IMR-90 (cell line): ENCODE results near the gene USP10. TPM values are rescaled to one million over a fixed set of nuclear protein-coding genes. Genes with fewer than 3 reads are reported as not detected.
"Not testable (repeated sequence)": the region's sequence is repeated elsewhere in the genome, so short reads cannot be mapped to it uniquely, and the experiment has no call there.

ENCODE experiments used
- ATAC-seq: fragments of 200-7000 bp; cut with Tn5 transposase; 2 replicates; pipeline ENCODE4 v1.9.1; 2020; ENCODE audit warnings: low read depth, mild to moderate bottlenecking, moderate library complexity
- BruUV-seq: library from RNA; stranded (reverse); fragments of 400-500 nt; replicated peaks from 2 replicates; lab custom pipeline; 2021; lab: Mats Ljungman, UMichigan
- CTCF ChIA-PET: fragments of 300-600 bp; formaldehyde crosslinking; extraction: SDS; loops from one replicate; lab custom pipeline; 2021; ENCODE audit warnings: antibody characterized with exemption; lab: Yijun Ruan, JAX
- POLR2A ChIA-PET: fragments of 300-600 bp; sonication (Branson Sonifier 250); formaldehyde crosslinking; loops from one replicate; lab custom pipeline; 2022; ENCODE audit warnings: antibody characterized with exemption; ENCODE audit not compliant: unreplicated experiment; lab: Charles Lee
- DNase-seq: peaks from one replicate; pipeline ENCODE4 v3.0.0; 2013
- H2AFZ ChIP-seq: replicated peaks from 2 replicates; pipeline ENCODE3; 2013; ENCODE audit warnings: low read length, mild to moderate bottlenecking; ENCODE audit not compliant: poor library complexity
- H2AK5ac ChIP-seq: 2 replicates; pipeline ENCODE4 v1.6.1; 2013; ENCODE audit warnings: low read depth, low read length, inconsistent platforms
- H2AK9ac ChIP-seq: replicated peaks from 2 replicates; pipeline ENCODE3; 2013; ENCODE audit warnings: mild to moderate bottlenecking, low read depth, low read length, moderate library complexity; ENCODE audit not compliant: poor library complexity
- H2BK120ac ChIP-seq: 2 replicates; pipeline ENCODE4 v1.6.1; 2013; ENCODE audit warnings: low read depth, low read length, inconsistent platforms
- H2BK15ac ChIP-seq: 3 replicates; pipeline ENCODE4 v1.6.1; 2013; ENCODE audit warnings: low read depth, low read length, inconsistent platforms
- H2BK20ac ChIP-seq: 2 replicates; pipeline ENCODE4 v1.6.1; 2013; ENCODE audit warnings: low read depth, mild to moderate bottlenecking, inconsistent platforms, low read length, moderate library complexity
- H2BK5ac ChIP-seq: 2 replicates; pipeline ENCODE4 v1.6.1; 2013; ENCODE audit warnings: mild to moderate bottlenecking, low read depth, low read length, inconsistent platforms; ENCODE audit not compliant: poor library complexity, severe bottlenecking
- H3K14ac ChIP-seq: replicated peaks from 2 replicates; pipeline ENCODE4 v1.6.1; 2013; ENCODE audit warnings: low read depth, low read length, inconsistent platforms
- H3K18ac ChIP-seq: 2 replicates; pipeline ENCODE4 v1.6.1; 2013; ENCODE audit warnings: low read depth, low read length, control low read depth
- H3K23ac ChIP-seq: 2 replicates; pipeline ENCODE4 v1.6.1; 2013; ENCODE audit warnings: low read depth, low read length, inconsistent platforms
- H3K27ac ChIP-seq: 2 replicates; pipeline ENCODE4 v1.5.1; 2013; ENCODE audit warnings: mild to moderate bottlenecking, control low read depth, low read length; ENCODE audit not compliant: insufficient read depth
- H3K27me3 ChIP-seq: 2 replicates; pipeline ENCODE4 v1.6.1; 2013; ENCODE audit warnings: low read length; ENCODE audit not compliant: control insufficient read depth, insufficient read depth
- H3K36me3 ChIP-seq: 2 replicates; pipeline ENCODE4 v1.6.1; 2013; ENCODE audit warnings: low read length, mixed read lengths; ENCODE audit not compliant: control insufficient read depth, insufficient read depth
- H3K4ac ChIP-seq: 2 replicates; pipeline ENCODE4 v1.6.1; 2013; ENCODE audit warnings: low read depth, low read length, inconsistent platforms
- H3K4me1 ChIP-seq: 2 replicates; pipeline ENCODE4 v1.6.1; 2013; ENCODE audit warnings: low read length, mixed read lengths; ENCODE audit not compliant: control insufficient read depth, insufficient read depth
- H3K4me2 ChIP-seq: 2 replicates; pipeline ENCODE4 v1.6.1; 2013; ENCODE audit warnings: low read depth, mild to moderate bottlenecking, control low read depth, low read length, moderate library complexity
- H3K4me3 ChIP-seq: 2 replicates; pipeline ENCODE4 v1.5.1; 2013; ENCODE audit warnings: low read depth, mild to moderate bottlenecking, control low read depth, low read length, moderate library complexity; ENCODE audit not compliant: insufficient read depth
- H3K56ac ChIP-seq: 2 replicates; pipeline ENCODE4 v1.6.1; 2013; ENCODE audit warnings: low read length, inconsistent platforms; ENCODE audit not compliant: insufficient read depth; ENCODE audit errors: extremely low read depth
- H3K79me1 ChIP-seq, 2 experiments: 2 replicates each; pipeline ENCODE4 v1.6.1; 2013; ENCODE audit warnings: low read length in 2 of 2, inconsistent platforms in 1 of 2, low read depth in 1 of 2
- H3K9ac ChIP-seq: 2 replicates; pipeline ENCODE4 v1.6.1; 2013; ENCODE audit warnings: low read depth, low read length, control low read depth
- H3K9me1 ChIP-seq: 2 replicates; pipeline ENCODE4 v1.6.1; 2013; ENCODE audit warnings: low read length, inconsistent platforms; ENCODE audit not compliant: insufficient read depth
- H3K9me3 ChIP-seq: 2 replicates; pipeline ENCODE4 v1.6.1; 2013; ENCODE audit warnings: low read length; ENCODE audit not compliant: control insufficient read depth, insufficient read depth
- H4K20me1 ChIP-seq: 2 replicates; pipeline ENCODE4 v1.6.1; 2013; ENCODE audit warnings: low read length, inconsistent platforms; ENCODE audit not compliant: insufficient read depth
- H4K5ac ChIP-seq: 2 replicates; pipeline ENCODE4 v1.6.1; 2013; ENCODE audit warnings: mild to moderate bottlenecking, low read depth, low read length, control low read depth
- H4K8ac ChIP-seq, 2 experiments: 2 replicates each; pipeline ENCODE4 v1.6.1; 2013; ENCODE audit warnings: low read depth in 2 of 2, low read length in 2 of 2, control low read depth in 1 of 2, inconsistent platforms in 1 of 2
- H4K91ac ChIP-seq: 2 replicates; pipeline ENCODE4 v1.6.1; 2013; ENCODE audit warnings: low read depth, low read length, inconsistent platforms; ENCODE audit not compliant: insufficient read depth
- CHD1 ChIP-seq: IDR thresholded peaks from 2 replicates; pipeline ENCODE4 v1.6.1; 2012; ENCODE audit warnings: low read depth, low read length, improper control_type of control experiment
- RFX5 ChIP-seq: IDR thresholded peaks from 2 replicates; pipeline ENCODE4 v1.8.0; 2012; ENCODE audit warnings: low read depth, mild to moderate bottlenecking, low read length, moderate library complexity
- USF2 ChIP-seq: fragments of 150-350 bp; IDR thresholded peaks from 2 replicates; pipeline ENCODE4 v1.6.1; 2017; ENCODE audit warnings: mild to moderate bottlenecking, antibody characterized with exemption, low read length, low read depth
- WGBS, 2 experiments: methylation state at CpG; one replicate each; pipeline versions ENCODE4 v1.1.5 to v1.1.7; 2013; ENCODE audit warnings: missing lambda C conversion rate in 2 of 2; ENCODE audit not compliant: insufficient read length in 1 of 2; ENCODE audit errors: extremely low coverage in 2 of 2; 5-methylcytosine and 5-hydroxymethylcytosine counted together
- dilution Hi-C: fragments of 300-500 bp; cut with HindIII; formaldehyde crosslinking; loops from one replicate; pipeline ENCODE4 v1.14.3; 2018; ENCODE audit warnings: low sequenced_read_pairs; ENCODE audit not compliant: unreplicated experiment
- in situ Hi-C: fragments of 300-500 bp; cut with MboI; formaldehyde crosslinking; loops from 3 replicates; pipeline ENCODE4 v1.14.3; 2019; ENCODE audit warnings: low sequenced_read_pairs, inconsistent platforms, mixed read lengths
- intact Hi-C: fragments of 100-400 bp; cut with micrococcal nuclease; formaldehyde crosslinking; loops from 2 replicates; pipeline ENCODE4 v1.10.0; 2022
- polyA plus RNA-seq, 3 experiments: library from polyadenylated mRNA; depleted of rRNA; stranded (reverse); fragments of >200 nt; gene quantifications; 2 replicates each; pipeline ENCODE4 v1.2.3, GENCODE V29; 2012; ENCODE audit warnings: low replicate concordance in 1 of 3
- total RNA-seq: library from RNA; depleted of rRNA; stranded (reverse); fragments of >200 nt; gene quantifications from 2 replicates; pipeline ENCODE4 v1.2.3, GENCODE V29; 2012

The USP10 gene
- total and polyA plus RNA-seq, 2 of the 4 experiments (the other 2 are of a cell fraction), result 54.3 to 79.0 TPM

GRCh38 chr16:84692451-84693214, 7.2 kb upstream of the USP10 start:
- Histone ChIP-seq H3K36me3 (no peaks in the 10 kb centered on the region), H3K79me1 (peaks cover 4 to 5% of the 10 kb centered on the region in 2 experiments; a peak in 1 of 4 replicates), H2BK120ac (peak overlapping the region; percentile 62; the same call in 1 of the 2 replicates), H3K4me1 (peaks cover 7% of the 10 kb centered on the region), H3K4ac (0 out of 2 replicates have a peak overlapping the region, but pooled peaks have one; percentile 17), H3K4me2 (no peak overlapping the region), H2BK5ac (no peak overlapping the region), H2AFZ (no peak overlapping the region), H2BK20ac (no peak overlapping the region), H4K5ac (no peak overlapping the region), H2AK5ac (peak overlapping the region; percentile 60; the same call in 1 of the 2 replicates), H3K9ac (no peak overlapping the region), H3K9me3 (no peaks in the 10 kb centered on the region), H3K4me3 (no peak overlapping the region), H3K9me1 (peaks cover 10% of the 10 kb centered on the region), H3K14ac (no peak overlapping the region), H2AK9ac (no peak overlapping the region), H4K91ac (0 out of 2 replicates have a peak overlapping the region, but pooled peaks have one; percentile 17), H3K56ac (no peak overlapping the region), H3K27ac (no peak overlapping the region), H4K20me1 (no peaks in the 10 kb centered on the region), H4K8ac (no peak overlapping the region; a peak in 1 of 4 replicates), H2BK15ac (no peak overlapping the region), H3K18ac (no peak overlapping the region), H3K27me3 (no peaks in the 10 kb centered on the region), H3K23ac (no peak overlapping the region)
- ATAC-seq, result no peak
- dilution Hi-C loops, result no loop called here
- 43 to 100% methylated on average over 1 to 3 of the region's 6 CpGs for WGBS, 2 experiments
- no peak for DNase-seq
- intact Hi-C loops, result no loop called here
- ChIA-PET CTCF (interaction anchor here (1.2 kb wide), 1 partner anchor 70 kb away, joined by 3 read pairs; no protein-coding TSS in a partner anchor), POLR2A (no interaction called here)
- BruUV-seq, result no TSS peak
- no peak for TF ChIP-seq CHD1
- TF ChIP-seq USF2, result no peak
- TF ChIP-seq RFX5, result no peak
- in situ Hi-C loops, result no loop called here

GRCh38 chr16:84693869-84694268, 5.9 kb upstream of the USP10 start:
- H3K4me2 ChIP-seq, H2BK15ac ChIP-seq, H3K23ac ChIP-seq, H4K20me1 ChIP-seq, in situ Hi-C loops, H3K56ac ChIP-seq, H2BK20ac ChIP-seq, H3K27me3 ChIP-seq, dilution Hi-C loops, H3K27ac ChIP-seq, DNase-seq, POLR2A ChIA-PET, H2BK120ac ChIP-seq, H3K4ac ChIP-seq, ATAC-seq, H4K91ac ChIP-seq, H3K9me3 ChIP-seq, H3K4me3 ChIP-seq, H3K36me3 ChIP-seq, H2AFZ ChIP-seq, H2AK9ac ChIP-seq, H3K4me1 ChIP-seq, H3K18ac ChIP-seq, H2AK5ac ChIP-seq, H3K14ac ChIP-seq, H3K79me1 ChIP-seq, H4K5ac ChIP-seq, H3K9ac ChIP-seq, BruUV-seq, intact Hi-C loops, H2BK5ac ChIP-seq, H3K9me1 ChIP-seq, H4K8ac ChIP-seq: not testable (repeated sequence)
- CTCF ChIA-PET, result interaction anchor here (1.2 kb wide), 1 partner anchor 72 kb away, joined by 3 read pairs; no protein-coding TSS in a partner anchor
- WGBS, 2 experiments, result no CpG with 5 or more reads among the region's 10 CpGs
